NCI-H2081 (cell line): ENCODE data around the gene XRN2.
"Not testable (repeated sequence)": the region's sequence is repeated elsewhere in the genome, so short reads cannot be mapped to it uniquely, and the experiment has no call there.

Source experiments
- DNase-seq, 2 experiments: peaks; one replicate each; lab custom pipeline; 2025; lab: John Stamatoyannopoulos, UW

The XRN2 gene

GRCh38 chr20:21387528-21387927 lies 84.4 kb downstream of the XRN2 start:
- DNase-seq: peak; percentile 72 to 91

- DNase-seq: peak in 1 of 2 experiments; percentile 49
Observed at GRCh38 chr20:21388566-21388965, 85.4 kb downstream of the XRN2 start.

- no peak for DNase-seq
Observed at GRCh38 chr20:21389368-21389767, 86.2 kb downstream of the XRN2 start.

- no peak for DNase-seq
Observed at GRCh38 chr20:21390768-21391167, 87.6 kb downstream of the XRN2 start.

- no peak for DNase-seq
Observed at GRCh38 chr20:21391185-21391971, 88.2 kb downstream of the XRN2 start.

- no peak for DNase-seq
Observed at GRCh38 chr20:21391972-21392352, 88.8 kb downstream of the XRN2 start.

- DNase-seq: no peak
Observed at GRCh38 chr20:21393166-21393565, 90.0 kb downstream of the XRN2 start.

- DNase-seq: no peak
Observed at GRCh38 chr20:21393816-21394519, 90.8 kb downstream of the XRN2 start.

- DNase-seq: no peak
Observed at GRCh38 chr20:21394551-21394950, 91.4 kb downstream of the XRN2 start.

GRCh38 chr20:21395051-21395665 lies 92.0 kb downstream of the XRN2 start:
- DNase-seq: no peak

- no peak for DNase-seq
Observed at GRCh38 chr20:21395666-21396598, 92.8 kb downstream of the XRN2 start.

GRCh38 chr20:21396599-21397340 lies 93.6 kb downstream of the XRN2 start:
- peak; percentile 46 to 52 for DNase-seq

GRCh38 chr20:21397341-21398108 lies 94.4 kb downstream of the XRN2 start, which contains the start of gene NKX2-4:
Gene NKX2-4, minus strand, starts transcription at chr20:21397526. Its CDS starts 127 bp downstream, at chr20:21397399.
- DNase-seq: peak; percentile 52 to 61

GRCh38 chr20:21398109-21399004 lies 95.2 kb downstream of the XRN2 start:
- no peak for DNase-seq

- no peak for DNase-seq
Observed at GRCh38 chr20:21399005-21399475, 95.9 kb downstream of the XRN2 start.

- no peak for DNase-seq
Observed at GRCh38 chr20:21411725-21412124, 108.6 kb downstream of the XRN2 start.

- DNase-seq: not testable (repeated sequence)
Observed at GRCh38 chr20:21413996-21414395, 110.9 kb downstream of the XRN2 start.

GRCh38 chr20:21419147-21419546 lies 116.0 kb downstream of the XRN2 start:
- DNase-seq: not testable (repeated sequence)
